Superior temporal gyrus (tissue), 1 donor: Measurements from ENCODE around the gene KRTAP12-4.
"Not testable (repeated sequence)": the region's sequence is repeated elsewhere in the genome, so short reads cannot be mapped to it uniquely, and the experiment has no call there.

Experiments used
- DNase-seq: peaks from one replicate; pipeline ENCODE4 v3.0.0-alpha.2; 2016; ENCODE audit errors: extremely low spot score

The KRTAP12-4 gene

GRCh38 chr21:44632067-44632466, 22.4 kb downstream of the KRTAP12-4 start:
- no peak for DNase-seq

- no peak for DNase-seq
Measured at GRCh38 chr21:44630440-44630839, 24.0 kb downstream of the KRTAP12-4 start.

DNA sequence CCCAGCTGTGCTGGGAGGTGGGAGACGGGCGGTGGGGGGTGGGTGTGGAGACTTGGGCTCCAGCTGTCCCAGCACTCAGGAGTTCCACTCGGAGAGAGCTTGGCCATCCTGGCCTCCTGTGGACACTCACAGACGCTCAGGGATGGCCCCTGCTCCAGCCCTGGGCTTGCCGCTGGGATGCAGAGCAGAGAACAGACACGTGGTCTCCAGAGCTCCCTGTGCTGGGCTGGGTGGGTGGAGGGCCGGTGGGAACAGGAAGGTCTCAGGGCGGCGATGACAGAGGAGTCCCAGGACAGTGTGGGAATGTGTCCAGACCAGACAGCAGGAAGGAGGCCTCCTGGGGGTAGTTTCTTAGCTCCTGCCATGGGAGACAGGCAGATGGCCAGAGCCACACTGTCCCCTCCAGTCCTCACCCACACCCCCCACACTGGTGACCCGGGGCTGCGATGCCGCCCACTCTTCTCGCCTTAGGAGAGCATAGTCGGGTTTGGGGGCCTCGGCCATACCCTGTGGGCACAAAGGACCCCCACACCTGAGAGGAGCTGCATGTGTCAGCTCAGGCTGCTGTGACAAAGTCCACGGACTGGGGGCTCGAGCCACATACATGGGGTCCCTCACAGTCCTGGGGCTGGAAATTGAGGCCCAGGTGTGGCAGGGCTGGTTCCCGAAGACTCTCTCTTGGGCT, 25.6 kb downstream of the KRTAP12-4 start:
- no peak for DNase-seq

- DNase-seq = not testable (repeated sequence)
Measured at GRCh38 chr21:44627831-44628233, 26.6 kb downstream of the KRTAP12-4 start.

DNA sequence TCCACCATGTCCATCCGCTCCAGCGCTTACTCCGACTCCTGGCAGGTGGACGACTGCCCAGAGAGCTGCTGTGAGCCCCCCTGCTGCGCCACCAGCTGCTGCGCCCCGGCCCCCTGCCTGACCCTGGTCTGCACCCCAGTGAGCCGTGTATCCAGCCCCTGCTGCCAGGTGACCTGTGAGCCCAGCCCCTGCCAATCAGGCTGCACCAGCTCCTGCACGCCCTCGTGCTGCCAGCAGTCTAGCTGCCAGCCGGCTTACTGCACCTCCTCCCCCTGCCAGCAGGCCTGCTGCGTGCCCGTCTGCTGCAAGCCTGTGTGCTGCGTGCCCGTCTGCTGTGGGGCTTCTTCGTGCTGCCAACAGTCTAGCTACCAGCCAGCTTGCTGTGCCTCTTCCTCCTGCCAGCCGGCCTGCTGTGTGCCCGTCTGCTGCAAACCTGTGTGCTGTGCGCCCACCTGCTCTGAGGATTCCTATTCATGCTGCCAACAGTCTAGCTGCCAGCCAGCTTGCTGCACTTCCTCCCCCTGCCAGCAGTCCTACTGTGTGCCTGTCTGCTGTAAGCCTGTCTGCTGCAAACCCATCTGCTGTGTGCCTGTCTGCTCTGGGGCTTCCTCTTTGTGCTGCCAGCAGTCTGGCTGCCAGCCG, 27.2 kb downstream of the KRTAP12-4 start:
- not testable (repeated sequence) for DNase-seq

GRCh38 chr21:44626673-44627143, 27.8 kb downstream of the KRTAP12-4 start, which contains the start of gene KRTAP10-9:
Gene KRTAP10-9 (plus strand): TSS chr21:44627093. CDS start chr21:44627172, 79 bp downstream.
- DNase-seq = no peak

- DNase-seq = no peak
Measured at GRCh38 chr21:44626262-44626661, 28.2 kb downstream of the KRTAP12-4 start.

GRCh38 chr21:44625756-44626155, 28.7 kb downstream of the KRTAP12-4 start:
- no peak for DNase-seq

- no peak for DNase-seq
Measured at GRCh38 chr21:44623575-44623974, 30.9 kb downstream of the KRTAP12-4 start.

DNA sequence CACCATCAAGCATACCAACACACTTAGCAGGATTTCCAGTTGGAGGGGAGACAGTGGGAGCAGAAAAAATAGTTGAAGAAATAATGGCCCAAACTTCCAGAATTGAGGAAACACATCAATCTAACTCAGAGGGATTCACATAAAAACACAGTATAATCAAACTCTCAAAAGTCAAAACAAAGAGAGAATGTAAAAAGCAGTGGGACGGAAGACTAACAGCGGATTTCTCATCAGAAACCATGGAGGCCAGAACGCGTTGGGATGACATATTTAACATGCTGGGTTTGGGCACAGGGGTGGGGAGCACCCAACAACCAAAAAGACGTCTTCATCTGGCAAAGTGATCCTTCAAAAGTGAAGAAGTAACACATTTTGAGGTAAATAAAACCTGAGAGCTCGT, 34.6 kb downstream of the KRTAP12-4 start:
- no peak for DNase-seq

GRCh38 chr21:44618909-44619308, 35.5 kb downstream of the KRTAP12-4 start:
- no peak for DNase-seq

DNA sequence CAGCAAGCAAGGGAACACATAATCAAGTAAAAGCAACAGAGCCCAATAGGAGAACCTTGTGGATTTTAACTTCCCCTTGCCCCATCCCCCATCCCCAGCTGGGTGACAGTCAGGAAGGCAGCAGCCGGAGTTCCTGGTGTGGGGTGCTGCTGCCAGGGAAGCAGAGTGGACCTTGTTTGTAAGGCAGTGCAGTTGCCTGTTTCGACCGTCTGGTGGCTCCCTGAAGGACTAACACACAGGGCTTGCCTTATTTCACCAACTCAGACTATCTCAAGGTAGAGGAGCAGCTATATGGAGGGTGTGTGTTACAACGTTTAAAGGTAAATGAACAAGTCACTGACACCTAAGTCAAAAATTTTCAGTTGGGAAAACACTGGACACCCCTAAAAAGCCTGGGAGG, 36.0 kb downstream of the KRTAP12-4 start:
- DNase-seq = no peak

GRCh38 chr21:44617071-44617501, 37.4 kb downstream of the KRTAP12-4 start:
- DNase-seq = no peak

DNA sequence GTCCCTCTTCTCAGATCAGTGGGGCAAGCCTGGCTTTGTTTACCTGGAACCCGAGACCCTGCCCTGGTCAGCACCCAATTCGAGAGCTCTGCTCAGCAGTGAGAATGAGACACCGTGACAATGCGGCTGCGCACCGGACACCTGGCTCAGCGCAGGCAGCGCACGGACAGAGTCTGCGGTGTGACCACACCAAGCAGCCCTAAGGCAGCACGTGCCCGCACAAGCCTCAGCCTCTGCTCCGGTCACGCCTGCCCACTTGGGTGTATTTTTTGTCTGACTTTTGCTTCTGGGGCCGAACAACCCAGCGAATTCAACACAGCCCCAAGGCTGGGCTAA, 37.9 kb downstream of the KRTAP12-4 start:
- DNase-seq = no peak

DNA sequence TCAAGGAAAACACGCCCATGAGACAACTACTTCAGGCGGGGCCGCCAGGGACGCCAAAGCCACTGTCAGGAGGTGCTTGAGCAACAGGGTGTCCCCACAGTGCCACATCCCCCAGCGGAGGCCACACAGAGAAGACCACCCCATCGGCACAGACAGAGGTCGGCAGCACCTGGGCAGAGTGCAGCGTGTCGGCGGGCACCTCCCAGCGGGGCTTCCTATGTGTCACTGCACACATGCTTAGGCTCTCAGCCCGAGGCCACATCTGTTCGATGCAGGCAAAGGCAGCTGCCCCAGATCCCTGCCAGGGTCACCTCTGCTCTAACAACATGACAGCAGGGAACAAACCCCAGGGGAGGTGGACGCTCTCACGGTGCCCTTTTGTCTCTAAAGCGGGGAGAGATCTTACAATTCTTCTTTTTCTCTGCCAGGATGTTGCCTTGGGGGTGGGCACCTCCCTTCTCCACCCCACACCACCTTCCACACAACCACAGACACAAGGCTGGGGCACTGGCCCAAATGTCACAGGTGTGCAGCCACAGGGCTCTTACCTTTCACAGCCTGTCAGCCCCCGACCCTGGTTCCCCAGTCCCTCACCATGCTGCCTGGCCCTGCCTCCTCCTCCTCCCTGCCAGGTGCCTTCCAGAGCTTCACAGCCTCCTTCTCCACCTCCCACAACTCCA, 38.4 kb downstream of the KRTAP12-4 start:
- DNase-seq = no peak

GRCh38 chr21:44615466-44615865, 39.0 kb downstream of the KRTAP12-4 start:
- DNase-seq = no peak

GRCh38 chr21:44614961-44615391, 39.5 kb downstream of the KRTAP12-4 start:
- no peak for DNase-seq

GRCh38 chr21:44614161-44614631, 40.3 kb downstream of the KRTAP12-4 start:
- DNase-seq = no peak

- DNase-seq = no peak
Measured at GRCh38 chr21:44613386-44614155, 40.9 kb downstream of the KRTAP12-4 start.

DNA sequence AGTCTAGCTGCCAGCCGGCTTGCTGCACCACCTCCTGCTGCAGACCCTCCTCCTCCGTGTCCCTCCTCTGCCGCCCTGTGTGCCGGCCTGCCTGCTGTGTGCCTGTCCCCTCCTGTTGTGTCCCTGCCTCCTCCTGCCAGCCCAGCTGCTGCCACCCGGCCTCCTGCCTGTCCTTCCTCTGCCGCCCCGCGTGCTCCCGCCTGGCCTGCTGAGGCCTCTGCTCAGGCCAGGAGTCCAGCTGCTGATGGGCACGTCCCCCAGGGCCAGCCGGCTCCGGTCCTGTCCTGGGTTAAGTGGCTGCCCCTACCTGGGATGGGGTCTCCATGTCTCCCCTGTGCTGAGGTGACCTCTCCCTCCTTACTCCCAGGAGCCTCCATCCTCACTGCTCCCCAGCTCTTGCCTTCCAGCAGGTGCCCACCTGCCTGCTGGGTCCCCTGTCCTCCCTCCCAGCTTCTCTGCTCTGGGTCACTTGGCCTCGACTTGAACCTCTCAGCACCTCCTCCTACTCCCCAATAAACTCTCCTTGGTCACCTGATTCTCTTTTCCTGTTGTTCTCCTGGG, 41.7 kb downstream of the KRTAP12-4 start:
- DNase-seq = no peak

DNA sequence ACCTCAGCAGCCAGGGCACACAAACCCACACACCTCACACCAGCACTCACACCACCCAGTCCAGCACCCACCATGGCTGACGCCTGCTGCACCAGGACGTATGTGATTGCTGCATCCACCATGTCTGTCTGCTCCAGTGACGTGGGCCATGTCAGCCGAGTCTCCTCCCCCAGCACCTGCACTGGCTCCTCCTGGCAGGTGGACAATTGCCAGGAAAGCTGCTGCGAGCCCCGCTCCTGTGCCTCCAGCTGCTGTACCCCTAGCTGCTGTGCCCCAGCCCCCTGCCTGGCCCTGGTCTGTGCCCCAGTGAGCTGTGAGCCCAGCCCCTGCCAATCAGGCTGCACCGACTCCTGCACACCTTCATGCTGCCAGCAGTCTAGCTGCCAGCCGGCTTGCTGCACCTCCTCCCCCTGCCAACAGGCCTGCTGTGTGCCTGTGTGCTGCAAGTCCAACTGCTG, 42.4 kb downstream of the KRTAP12-4 start, which contains the start of gene KRTAP10-8:
TSS of gene KRTAP10-8 (plus strand) at position 51 of the 458 bp plus-strand sequence. CDS start at position 73, 22 bp downstream.
- DNase-seq = no peak
